IMR-90 (cell line): ENCODE results near the gene NEU1. TPM values are rescaled to one million over a fixed set of nuclear protein-coding genes. Genes with fewer than 3 reads are reported as not detected.
A peak's percentile ranks its signal among the peaks of the same experiment; 100 is the strongest.

Experiments
- ATAC-seq: fragments of 200-7000 bp; cut with Tn5 transposase; 2 replicates; pipeline ENCODE4 v1.9.1; 2020; ENCODE audit warnings: low read depth, mild to moderate bottlenecking, moderate library complexity
- BruUV-seq: library from RNA; stranded (reverse); fragments of 400-500 nt; replicated peaks from 2 replicates; lab custom pipeline; 2021; lab: Mats Ljungman, UMichigan
- CTCF ChIA-PET: fragments of 300-600 bp; formaldehyde crosslinking; extraction: SDS; loops from one replicate; lab custom pipeline; 2021; ENCODE audit warnings: antibody characterized with exemption; lab: Yijun Ruan, JAX
- POLR2A ChIA-PET: fragments of 300-600 bp; sonication (Branson Sonifier 250); formaldehyde crosslinking; loops from one replicate; lab custom pipeline; 2022; ENCODE audit warnings: antibody characterized with exemption; ENCODE audit not compliant: unreplicated experiment; lab: Charles Lee
- DNase-seq: peaks from one replicate; pipeline ENCODE4 v3.0.0; 2013
- H2AFZ ChIP-seq: replicated peaks from 2 replicates; pipeline ENCODE3; 2013; ENCODE audit warnings: low read length, mild to moderate bottlenecking; ENCODE audit not compliant: poor library complexity
- H2AK5ac ChIP-seq: 2 replicates; pipeline ENCODE4 v1.6.1; 2013; ENCODE audit warnings: low read depth, low read length, inconsistent platforms
- H2AK9ac ChIP-seq: replicated peaks from 2 replicates; pipeline ENCODE3; 2013; ENCODE audit warnings: mild to moderate bottlenecking, low read depth, low read length, moderate library complexity; ENCODE audit not compliant: poor library complexity
- H2BK120ac ChIP-seq: 2 replicates; pipeline ENCODE4 v1.6.1; 2013; ENCODE audit warnings: low read depth, low read length, inconsistent platforms
- H2BK15ac ChIP-seq: 3 replicates; pipeline ENCODE4 v1.6.1; 2013; ENCODE audit warnings: low read depth, low read length, inconsistent platforms
- H2BK20ac ChIP-seq: 2 replicates; pipeline ENCODE4 v1.6.1; 2013; ENCODE audit warnings: low read depth, mild to moderate bottlenecking, inconsistent platforms, low read length, moderate library complexity
- H2BK5ac ChIP-seq: 2 replicates; pipeline ENCODE4 v1.6.1; 2013; ENCODE audit warnings: mild to moderate bottlenecking, low read depth, low read length, inconsistent platforms; ENCODE audit not compliant: poor library complexity, severe bottlenecking
- H3K14ac ChIP-seq: replicated peaks from 2 replicates; pipeline ENCODE4 v1.6.1; 2013; ENCODE audit warnings: low read depth, low read length, inconsistent platforms
- H3K18ac ChIP-seq: 2 replicates; pipeline ENCODE4 v1.6.1; 2013; ENCODE audit warnings: low read depth, low read length, control low read depth
- H3K23ac ChIP-seq: 2 replicates; pipeline ENCODE4 v1.6.1; 2013; ENCODE audit warnings: low read depth, low read length, inconsistent platforms
- H3K27ac ChIP-seq: 2 replicates; pipeline ENCODE4 v1.5.1; 2013; ENCODE audit warnings: mild to moderate bottlenecking, control low read depth, low read length; ENCODE audit not compliant: insufficient read depth
- H3K27me3 ChIP-seq: 2 replicates; pipeline ENCODE4 v1.6.1; 2013; ENCODE audit warnings: low read length; ENCODE audit not compliant: control insufficient read depth, insufficient read depth
- H3K36me3 ChIP-seq: 2 replicates; pipeline ENCODE4 v1.6.1; 2013; ENCODE audit warnings: low read length, mixed read lengths; ENCODE audit not compliant: control insufficient read depth, insufficient read depth
- H3K4ac ChIP-seq: 2 replicates; pipeline ENCODE4 v1.6.1; 2013; ENCODE audit warnings: low read depth, low read length, inconsistent platforms
- H3K4me1 ChIP-seq: 2 replicates; pipeline ENCODE4 v1.6.1; 2013; ENCODE audit warnings: low read length, mixed read lengths; ENCODE audit not compliant: control insufficient read depth, insufficient read depth
- H3K4me2 ChIP-seq: 2 replicates; pipeline ENCODE4 v1.6.1; 2013; ENCODE audit warnings: low read depth, mild to moderate bottlenecking, control low read depth, low read length, moderate library complexity
- H3K4me3 ChIP-seq: 2 replicates; pipeline ENCODE4 v1.5.1; 2013; ENCODE audit warnings: low read depth, mild to moderate bottlenecking, control low read depth, low read length, moderate library complexity; ENCODE audit not compliant: insufficient read depth
- H3K56ac ChIP-seq: 2 replicates; pipeline ENCODE4 v1.6.1; 2013; ENCODE audit warnings: low read length, inconsistent platforms; ENCODE audit not compliant: insufficient read depth; ENCODE audit errors: extremely low read depth
- H3K79me1 ChIP-seq, 2 experiments: 2 replicates each; pipeline ENCODE4 v1.6.1; 2013; ENCODE audit warnings: low read length in 2 of 2, inconsistent platforms in 1 of 2, low read depth in 1 of 2
- H3K9ac ChIP-seq: 2 replicates; pipeline ENCODE4 v1.6.1; 2013; ENCODE audit warnings: low read depth, low read length, control low read depth
- H3K9me1 ChIP-seq: 2 replicates; pipeline ENCODE4 v1.6.1; 2013; ENCODE audit warnings: low read length, inconsistent platforms; ENCODE audit not compliant: insufficient read depth
- H3K9me3 ChIP-seq: 2 replicates; pipeline ENCODE4 v1.6.1; 2013; ENCODE audit warnings: low read length; ENCODE audit not compliant: control insufficient read depth, insufficient read depth
- H4K20me1 ChIP-seq: 2 replicates; pipeline ENCODE4 v1.6.1; 2013; ENCODE audit warnings: low read length, inconsistent platforms; ENCODE audit not compliant: insufficient read depth
- H4K5ac ChIP-seq: 2 replicates; pipeline ENCODE4 v1.6.1; 2013; ENCODE audit warnings: mild to moderate bottlenecking, low read depth, low read length, control low read depth
- H4K8ac ChIP-seq, 2 experiments: 2 replicates each; pipeline ENCODE4 v1.6.1; 2013; ENCODE audit warnings: low read depth in 2 of 2, low read length in 2 of 2, control low read depth in 1 of 2, inconsistent platforms in 1 of 2
- H4K91ac ChIP-seq: 2 replicates; pipeline ENCODE4 v1.6.1; 2013; ENCODE audit warnings: low read depth, low read length, inconsistent platforms; ENCODE audit not compliant: insufficient read depth
- BHLHE40 ChIP-seq: fragments of 150-350 bp; IDR thresholded peaks from 2 replicates; pipeline ENCODE4 v1.6.1; 2016; ENCODE audit warnings: mild to moderate bottlenecking, low read depth, low read length
- CEBPB ChIP-seq: IDR thresholded peaks from 2 replicates; pipeline ENCODE4 v1.6.1; 2012; ENCODE audit warnings: low read depth, low read length, improper control_type of control experiment
- CTCF ChIP-seq: conservative IDR thresholded peaks from 2 replicates; pipeline ENCODE4 v1.5.1; 2012; ENCODE audit warnings: mild to moderate bottlenecking, low read depth, low read length, improper control_type of control experiment
- FOS ChIP-seq: fragments of 150-350 bp; IDR thresholded peaks from 2 replicates; pipeline ENCODE4 v1.6.1; 2016; ENCODE audit warnings: low read depth, low read length
- MAFK ChIP-seq: IDR thresholded peaks from 2 replicates; pipeline ENCODE4 v1.6.1; 2012; ENCODE audit warnings: low read depth, low read length, improper control_type of control experiment
- MAZ ChIP-seq: IDR thresholded peaks from 2 replicates; pipeline ENCODE4 v1.6.1; 2012; ENCODE audit warnings: low read depth, mild to moderate bottlenecking, low read length, improper control_type of control experiment, moderate library complexity, borderline replicate concordance
- MXI1 ChIP-seq: IDR thresholded peaks from 2 replicates; pipeline ENCODE4 v1.6.1; 2012; ENCODE audit warnings: low read depth, mild to moderate bottlenecking, low read length, moderate library complexity, borderline replicate concordance
- POLR2A ChIP-seq: IDR thresholded peaks from 2 replicates; pipeline ENCODE4 v1.6.1; 2012; ENCODE audit warnings: mild to moderate bottlenecking, low read depth, low read length
- RAD21 ChIP-seq: IDR thresholded peaks from 2 replicates; pipeline ENCODE4 v1.6.1; 2012; ENCODE audit warnings: low read length, improper control_type of control experiment
- RFX5 ChIP-seq: IDR thresholded peaks from 2 replicates; pipeline ENCODE4 v1.8.0; 2012; ENCODE audit warnings: low read depth, mild to moderate bottlenecking, low read length, moderate library complexity
- SMC3 ChIP-seq: fragments of 150-350 bp; IDR thresholded peaks from 2 replicates; pipeline ENCODE4 v1.6.1; 2016; ENCODE audit warnings: low read depth, mild to moderate bottlenecking, antibody characterized with exemption, low read length, moderate library complexity
- USF2 ChIP-seq: fragments of 150-350 bp; IDR thresholded peaks from 2 replicates; pipeline ENCODE4 v1.6.1; 2017; ENCODE audit warnings: mild to moderate bottlenecking, antibody characterized with exemption, low read length, low read depth
- WGBS, 2 experiments: methylation state at CpG; one replicate each; pipeline versions ENCODE4 v1.1.5 to v1.1.7; 2013; ENCODE audit warnings: missing lambda C conversion rate in 2 of 2; ENCODE audit not compliant: insufficient read length in 1 of 2; ENCODE audit errors: extremely low coverage in 2 of 2; 5-methylcytosine and 5-hydroxymethylcytosine counted together
- dilution Hi-C: fragments of 300-500 bp; cut with HindIII; formaldehyde crosslinking; loops from one replicate; pipeline ENCODE4 v1.14.3; 2018; ENCODE audit warnings: low sequenced_read_pairs; ENCODE audit not compliant: unreplicated experiment
- in situ Hi-C: fragments of 300-500 bp; cut with MboI; formaldehyde crosslinking; loops from 3 replicates; pipeline ENCODE4 v1.14.3; 2019; ENCODE audit warnings: low sequenced_read_pairs, inconsistent platforms, mixed read lengths
- intact Hi-C: fragments of 100-400 bp; cut with micrococcal nuclease; formaldehyde crosslinking; loops from 2 replicates; pipeline ENCODE4 v1.10.0; 2022
- polyA plus RNA-seq, 3 experiments: library from polyadenylated mRNA; depleted of rRNA; stranded (reverse); fragments of >200 nt; gene quantifications; 2 replicates each; pipeline ENCODE4 v1.2.3, GENCODE V29; 2012; ENCODE audit warnings: low replicate concordance in 1 of 3
- total RNA-seq: library from RNA; depleted of rRNA; stranded (reverse); fragments of >200 nt; gene quantifications from 2 replicates; pipeline ENCODE4 v1.2.3, GENCODE V29; 2012
- TF ChIP-seq, protein P1 (sequence below): fragments of 150-350 bp; IDR thresholded peaks from 2 replicates; pipeline ENCODE4 v1.6.1; 2016; ENCODE audit warnings: low read depth, mild to moderate bottlenecking, low read length, moderate library complexity, borderline replicate concordance

Gene NEU1
- total and polyA plus RNA-seq, 2 of the 4 experiments (the other 2 are of a cell fraction), result 28.5 to 36.2 TPM

- peaks cover 18% of the 10 kb centered on the region for H3K36me3 ChIP-seq
- intact Hi-C loops (loop anchor here (1.0 kb wide), 1 partner anchor 55 kb away; no protein-coding TSS in a partner anchor), dilution Hi-C loops (no loop called here), in situ Hi-C loops (no loop called here)
- ChIA-PET CTCF (interaction anchor here (1.0 kb wide), 1 partner anchor 9 kb away, joined by 3 read pairs; no protein-coding TSS in a partner anchor), POLR2A (interaction anchor here (0.6 to 1.2 kb wide), 2 partner anchors 55 to 273 kb away, joined by 3 read pairs; no protein-coding TSS in a partner anchor)
- peak within 1 kb of the TSS; percentile 80 for H2AK5ac ChIP-seq
- H3K4me1 ChIP-seq, result peaks cover 10% of the 10 kb centered on the region
- peaks cover 2% of the 10 kb centered on the region; the same call in 1 of the 2 replicates for H3K9me1 ChIP-seq
- H3K56ac ChIP-seq, result peak within 1 kb of the TSS; percentile 80
- H3K9ac ChIP-seq, result peak within 1 kb of the TSS; percentile 91
- H4K5ac ChIP-seq, result peak within 1 kb of the TSS; percentile 56
- H3K4me2 ChIP-seq, result peak within 1 kb of the TSS; percentile 94
- H3K27ac ChIP-seq, result peak within 1 kb of the TSS; percentile 80
- H3K27me3 ChIP-seq, result no peaks in the 10 kb centered on the region
- peak within 1 kb of the TSS; percentile 93 for H2AFZ ChIP-seq
- H3K4me3 ChIP-seq, result peak within 1 kb of the TSS; percentile 92
- H3K14ac ChIP-seq, result peak within 1 kb of the TSS; percentile 86
- peak within 1 kb of the TSS; percentile 58 for H3K18ac ChIP-seq
- peaks cover 27 to 58% of the 10 kb centered on the region in 2 experiments for H3K79me1 ChIP-seq
- no peaks in the 10 kb centered on the region for H3K9me3 ChIP-seq
- H4K20me1 ChIP-seq, result peaks cover 7% of the 10 kb centered on the region
- ATAC-seq, result peak; percentile 48
- peak within 1 kb of the TSS; percentile 80 for H4K91ac ChIP-seq
- no peak within 1 kb of the TSS for H2BK20ac ChIP-seq
- BruUV-seq, result TSS peak; percentile 65
- peak within 1 kb of the TSS; percentile 93 for H2AK9ac ChIP-seq
- DNase-seq, result peak; percentile 68
- H2BK120ac ChIP-seq, result peak within 1 kb of the TSS; percentile 50; the same call in 1 of the 2 replicates
- peak within 1 kb of the TSS; percentile 63 for H2BK5ac ChIP-seq
- peak within 1 kb of the TSS; percentile 65 to 80; a peak in 3 of 4 replicates for H4K8ac ChIP-seq
- peak within 1 kb of the TSS; percentile 80 for H3K4ac ChIP-seq
- 0% methylated on average over 20 of the region's 49 CpGs; no CpG with 5 or more reads in 1 of the 2 experiments for WGBS, 2 experiments
- H3K23ac ChIP-seq, result peak within 1 kb of the TSS; percentile 81
- peak within 1 kb of the TSS; percentile 50; the same call in 1 of the 3 replicates for H2BK15ac ChIP-seq
- TF ChIP-seq MAFK (no peak), POLR2A (no peak), MAZ (peak; percentile 99), CTCF (no peak), MXI1 (peak; percentile 31; the same call in 1 of the 2 replicates), USF2 (peak; percentile 97), CEBPB (no peak), RAD21 (no peak; the same call in none of the 2 replicates), BHLHE40 (no peak; the same call in none of the 2 replicates), SMC3 (no peak), FOS (no peak), RFX5 (no peak)
- TF ChIP-seq, protein P1, sequence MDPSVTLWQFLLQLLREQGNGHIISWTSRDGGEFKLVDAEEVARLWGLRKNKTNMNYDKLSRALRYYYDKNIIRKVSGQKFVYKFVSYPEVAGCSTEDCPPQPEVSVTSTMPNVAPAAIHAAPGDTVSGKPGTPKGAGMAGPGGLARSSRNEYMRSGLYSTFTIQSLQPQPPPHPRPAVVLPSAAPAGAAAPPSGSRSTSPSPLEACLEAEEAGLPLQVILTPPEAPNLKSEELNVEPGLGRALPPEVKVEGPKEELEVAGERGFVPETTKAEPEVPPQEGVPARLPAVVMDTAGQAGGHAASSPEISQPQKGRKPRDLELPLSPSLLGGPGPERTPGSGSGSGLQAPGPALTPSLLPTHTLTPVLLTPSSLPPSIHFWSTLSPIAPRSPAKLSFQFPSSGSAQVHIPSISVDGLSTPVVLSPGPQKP, result no peak
Measured at GRCh38 chr6:31897612-31898382, 35.2 kb upstream of the NEU1 start, which contains the start of gene EHMT2. Gene EHMT2, minus strand, starts transcription at chr6:31897698. Its CDS starts 21 bp downstream, at chr6:31897677.
